HepG2 (cell line): ENCODE results near the gene PAN3. TPM values are rescaled to one million over a fixed set of nuclear protein-coding genes. Genes with fewer than 3 reads are reported as not detected.

Experiments used
- ATAC-seq: fragments of 200-7000 bp; cut with Tn5 transposase; 3 replicates; pipeline ENCODE4 v1.9.1; 2020; ENCODE audit warnings: mild to moderate bottlenecking, moderate library complexity
- BruUV-seq: library from RNA; stranded (reverse); fragments of 400-500 nt; replicated peaks from 2 replicates; lab custom pipeline; 2021; lab: Mats Ljungman, UMichigan
- CTCF ChIA-PET: fragments of 300-600 bp; formaldehyde crosslinking; extraction: SDS; loops from one replicate; lab custom pipeline; 2021; ENCODE audit warnings: low total read pairs, inconsistent platforms, low intra/inter-chr PET ratio; lab: Yijun Ruan, JAX
- POLR2A ChIA-PET: fragments of 350-600 bp; sonication (Branson Sonifier 250); formaldehyde crosslinking; loops from one replicate; lab custom pipeline; 2020; ENCODE audit warnings: antibody characterized with exemption, inconsistent platforms; lab: Yijun Ruan, JAX
- DNase-seq: peaks from one replicate; pipeline ENCODE4 v3.0.0-alpha.2; 2015; ENCODE audit warnings: low spot score
- FAIRE-seq: peaks from 3 replicates; lab custom pipeline; 2011; peaks lifted over from hg19 to GRCh38; lab: Jason Lieb, UNC
- H2AFZ ChIP-seq: one replicate; pipeline ENCODE4 v1.6.1; 2011; ENCODE audit warnings: low read length, inconsistent platforms
- H3K27ac ChIP-seq: fragments of 300-600 bp; 3 replicates; pipeline ENCODE4 v1.8.0; 2011; ENCODE audit warnings: mixed run types, mild to moderate bottlenecking, mixed read lengths, low read length, inconsistent platforms; ENCODE audit not compliant: insufficient read depth; ENCODE audit errors: extremely low read length
- H3K27me3 ChIP-seq, 2 experiments: fragments of 200-600 bp in 1 of 2; 2 replicates in 1 of 2; 3 replicates in 1 of 2; pipeline versions ENCODE4 v1.6.0 to v1.8.0; 2011; ENCODE audit warnings: low read length in 2 of 2, mild to moderate bottlenecking in 2 of 2, moderate library complexity in 2 of 2, inconsistent platforms in 1 of 2; ENCODE audit not compliant: insufficient read depth in 2 of 2, control insufficient read depth in 1 of 2
- H3K36me3 ChIP-seq, 2 experiments: fragments of 200-600 bp in 1 of 2; replicated peaks in 1 of 2; 2 replicates in 1 of 2; 3 replicates in 1 of 2; pipeline versions ENCODE4 v1.5.1 to v1.8.0; 2011; ENCODE audit warnings: low read length in 2 of 2, inconsistent platforms in 1 of 2; ENCODE audit not compliant: insufficient read depth in 2 of 2, control insufficient read depth in 1 of 2
- H3K4me1 ChIP-seq: 2 replicates; pipeline ENCODE4 v1.5.1; 2012; ENCODE audit warnings: low read length, inconsistent platforms; ENCODE audit not compliant: insufficient read depth
- H3K4me2 ChIP-seq: 2 replicates; pipeline ENCODE4 v1.6.0; 2011; ENCODE audit warnings: low read depth, low read length, inconsistent platforms
- H3K4me3 ChIP-seq, 3 experiments: fragments of 200-600 bp in 1 of 3; sonication (generic), shearing (Covaris generic) in 1 of 3; replicated peaks in 1 of 3; 2 replicates each; pipeline ENCODE4 v1.5.1; 2011 to 2016; ENCODE audit warnings: low read length in 3 of 3, inconsistent platforms in 2 of 3, low read depth in 2 of 3, mild to moderate bottlenecking in 2 of 3, control low read depth in 1 of 3, mixed read lengths in 1 of 3; ENCODE audit not compliant: insufficient read depth in 1 of 3
- H3K79me2 ChIP-seq: one replicate; pipeline ENCODE4 v1.6.1; 2011; ENCODE audit warnings: low read length, inconsistent platforms; ENCODE audit not compliant: insufficient read depth
- H3K9ac ChIP-seq: 2 replicates; pipeline ENCODE4 v1.6.0; 2011; ENCODE audit warnings: mild to moderate bottlenecking, low read depth, low read length, inconsistent platforms; ENCODE audit not compliant: insufficient read depth
- H3K9me3 ChIP-seq: 2 replicates; pipeline ENCODE4 v1.5.1; 2012; ENCODE audit warnings: mild to moderate bottlenecking, low read length
- H4K20me1 ChIP-seq: 2 replicates; pipeline ENCODE4 v1.6.0; 2011; ENCODE audit warnings: inconsistent platforms, mild to moderate bottlenecking, low read length, moderate library complexity; ENCODE audit not compliant: insufficient read depth
- BHLHE40 ChIP-seq: IDR thresholded peaks from 2 replicates; pipeline ENCODE4 v1.6.1; 2011; ENCODE audit warnings: low read length, improper control_type of control experiment
- GFI1 ChIP-seq: sonication (generic); formaldehyde crosslinking; IDR thresholded peaks from 2 replicates; pipeline ENCODE4 v1.5.0; 2020; ENCODE audit warnings: missing genetic modification reagents, mild to moderate bottlenecking, borderline replicate concordance
- MAFF ChIP-seq: IDR thresholded peaks from 2 replicates; pipeline ENCODE4 v1.6.1; 2011; ENCODE audit warnings: low read depth, low read length, improper control_type of control experiment
- MLXIP ChIP-seq: sonication (generic); formaldehyde crosslinking; IDR thresholded peaks from 2 replicates; pipeline ENCODE4 v1.9.0; 2021; ENCODE audit warnings: missing genetic modification reagents, borderline replicate concordance
- SNRNP70 ChIP-seq: fragments of 200-400 bp; formaldehyde crosslinking; IDR thresholded peaks from 2 replicates; pipeline ENCODE4 v1.6.1; 2017; ENCODE audit warnings: mild to moderate bottlenecking, low read depth, low read length, moderate library complexity
- YEATS2 ChIP-seq: sonication (generic); formaldehyde crosslinking; IDR thresholded peaks from 2 replicates; pipeline ENCODE4 v1.4.0; 2020; ENCODE audit warnings: missing genetic modification reagents, borderline replicate concordance
- ZBTB44 ChIP-seq: sonication (generic); formaldehyde crosslinking; IDR thresholded peaks from 2 replicates; pipeline ENCODE4 v1.4.0; 2020; ENCODE audit warnings: missing genetic modification reagents
- ZFP91 ChIP-seq: sonication (generic); formaldehyde crosslinking; IDR thresholded peaks from 2 replicates; pipeline ENCODE4 v1.9.0; 2022; ENCODE audit warnings: missing genetic modification reagents, mild to moderate bottlenecking, borderline replicate concordance
- ZNF136 ChIP-seq: sonication (generic); formaldehyde crosslinking; IDR thresholded peaks from 2 replicates; pipeline ENCODE4 v1.8.1; 2022; ENCODE audit warnings: low read depth, mild to moderate bottlenecking, moderate library complexity, missing genetic modification reagents
- ZNF138 ChIP-seq: sonication (generic); formaldehyde crosslinking; IDR thresholded peaks from 2 replicates; pipeline ENCODE4 v1.5.0; 2020; ENCODE audit warnings: mild to moderate bottlenecking, low read depth, missing genetic modification reagents
- WGBS: methylation state at CpG from one replicate; pipeline ENCODE4 v1.1.6; 2017; ENCODE audit warnings: low lambda C conversion rate; 5-methylcytosine and 5-hydroxymethylcytosine counted together
- in situ Hi-C: cut with HindIII; loops from 2 replicates; pipeline ENCODE4 v1.10.0; 2017; ENCODE audit warnings: low pct_unique_long_range_greater_than_20kb; ENCODE audit not compliant: extremely low pct_ligation_motif_present
- intact Hi-C: fragments of 100-400 bp; cut with micrococcal nuclease; formaldehyde crosslinking; loops from one replicate; pipeline ENCODE4 v1.10.0; 2022; ENCODE audit not compliant: unreplicated experiment
- polyA plus RNA-seq, 8 experiments: library from polyadenylated mRNA; depleted of rRNA in 3 of 8; stranded (reverse) in 7 of 8; unstranded in 1 of 8; fragments of >200 nt; fragmentation: Illumina TruSeq in 4 of 8; extraction: Trizol in 4 of 8; gene quantifications; 2 replicates each; pipeline versions ENCODE4 v1.2.1 to v1.2.3, GENCODE V29; 2011 to 2016; ENCODE audit warnings: low read depth in 4 of 8, missing spikeins in 1 of 8, mixed read lengths in 1 of 8; ENCODE audit not compliant: insufficient read depth in 1 of 8
- total RNA-seq, 5 experiments: library from RNA; depleted of rRNA; stranded (reverse); fragments of >200 nt; fragmentation: Illumina TruSeq; extraction: Trizol; gene quantifications; 2 replicates each; pipeline ENCODE4 v1.2.3, GENCODE V29; 2016; ENCODE audit warnings: low read depth in 1 of 5

The PAN3 gene
- total and polyA plus RNA-seq, 2 of the 13 experiments (the other 11 are each of a cell fraction or from before 2014, with no cell fraction given), result 9.7 to 10.6 TPM

GRCh38 chr13:28329395-28330158 lies 191.2 kb downstream of the PAN3 start (continued):
- TF ChIP-seq MLXIP (CRISPR knock-in tag), result no peak

- in situ Hi-C loops, result no loop called here
- CTCF ChIA-PET, result no interaction called here
- TF ChIP-seq BHLHE40 (no peak), MAFF (no peak), ZBTB44 (CRISPR knock-in tag) (no peak), ZNF138 (CRISPR knock-in tag) (no peak), YEATS2 (CRISPR knock-in tag) (no peak), ZNF136 (no peak), SNRNP70 (no peak), GFI1 (CRISPR knock-in tag) (no peak), ZFP91 (CRISPR knock-in tag) (no peak)
Observed at GRCh38 chr13:28333204-28333881, 195.0 kb downstream of the PAN3 start.

More at GRCh38 chr13:28333204-28333881, 195.0 kb downstream of the PAN3 start:
- Histone ChIP-seq H3K4me2 (no peak overlapping the region), H3K4me1 (no peaks in the 10 kb centered on the region), H3K27me3 (no peaks in the 10 kb centered on the region; a peak in 1 of 5 replicates), H4K20me1 (no peaks in the 10 kb centered on the region), H3K79me2 (no peaks in the 10 kb centered on the region), H3K9ac (no peak overlapping the region), H3K4me3 (no peak overlapping the region), H3K27ac (no peak overlapping the region), H3K36me3 (no peaks in the 10 kb centered on the region), H2AFZ (no peak overlapping the region), H3K9me3 (no peaks in the 10 kb centered on the region)
- intact Hi-C loops, result no loop called here
- DNase-seq (no peak), FAIRE-seq (no peak), ATAC-seq (no peak)
- WGBS, result 0% methylated on average over 2 of the region's 2 CpGs
- no TSS peak for BruUV-seq
- POLR2A ChIA-PET, result no interaction called here
